ENCODE measurements around the gene SEMA5A. TPM values are rescaled to one million over a fixed set of nuclear protein-coding genes. Genes with fewer than 3 reads are reported as not detected.

Gene SEMA5A
- total and polyA plus RNA-seq, 2 of the 8 experiments (the other 6 are each of a cell fraction or from before 2014, with no cell fraction given), result 5.3 to 8.9 TPM

DNA sequence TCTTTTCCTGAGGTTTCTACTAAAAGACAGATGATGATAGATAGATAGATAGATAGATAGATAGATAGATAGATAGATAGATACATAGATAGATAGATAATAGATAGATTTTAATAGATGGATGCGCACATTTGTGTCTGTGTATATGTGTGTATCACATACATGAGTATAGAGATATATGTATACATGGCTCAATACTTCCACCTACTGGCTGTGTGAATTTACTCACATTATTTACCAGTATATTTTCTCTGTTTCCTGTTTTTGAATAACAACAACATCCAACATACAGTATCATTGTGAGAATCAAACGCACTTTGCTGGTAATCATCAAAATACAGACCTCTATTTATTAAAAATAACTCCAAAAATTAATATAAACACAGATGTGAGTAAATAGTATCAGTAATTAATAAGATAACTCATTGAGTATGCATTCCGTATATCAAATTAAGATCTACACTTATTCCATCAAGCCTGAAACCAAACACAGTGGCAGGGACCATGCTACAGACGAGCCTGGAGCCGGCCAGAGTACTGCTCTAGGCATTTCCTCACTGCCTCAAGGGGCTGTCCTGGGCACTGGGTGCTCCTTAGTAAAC, 338.0 kb downstream of the SEMA5A start:
- no peak overlapping the region for H3K4me3 ChIP-seq (ENCODE audit: extremely low read depth in 1 of 4, insufficient read depth in 2 of 4, low read depth in 3 of 4, low read length in 4 of 4)
- H3K4me2 ChIP-seq (ENCODE audit: insufficient read depth in 1 of 2, low read depth in 2 of 2, low read length in 2 of 2), result no peak overlapping the region
- no peak overlapping the region for H3K9ac ChIP-seq (replicated peaks in 1 of 4; ENCODE audit: extremely low read depth in 1 of 4, low read depth in 3 of 4, low read length in 3 of 4)
- H2BK12ac ChIP-seq (ENCODE audit: low read depth, low read length), result no peak overlapping the region
- no peak overlapping the region for H3K14ac ChIP-seq (ENCODE audit: insufficient read length)
- H3K56ac ChIP-seq (replicated peaks; ENCODE audit: insufficient read length, low read depth, low read length), result no peak overlapping the region
- no peak overlapping the region for H2BK120ac ChIP-seq (replicated peaks; ENCODE audit: low read depth, low read length)
- H4K20me1 ChIP-seq (replicated peaks in 1 of 2; ENCODE audit: control insufficient read depth in 1 of 2, insufficient read depth in 2 of 2, low read length in 2 of 2), result no peaks in the 10 kb centered on the region
- H3K36me3 ChIP-seq (ENCODE audit: control insufficient read depth in 2 of 4, insufficient read depth in 4 of 4, low read length in 3 of 4), result no peaks in the 10 kb centered on the region
- H2BK15ac ChIP-seq (ENCODE audit: low read length), result no peak overlapping the region
- no peak overlapping the region for H4K91ac ChIP-seq (replicated peaks; ENCODE audit: insufficient read length, low read length)
- TF ChIP-seq SIRT6 (IDR thresholded peaks at IDR 0.05; ENCODE audit: low read length), result no peak
- TF ChIP-seq, protein P1, sequence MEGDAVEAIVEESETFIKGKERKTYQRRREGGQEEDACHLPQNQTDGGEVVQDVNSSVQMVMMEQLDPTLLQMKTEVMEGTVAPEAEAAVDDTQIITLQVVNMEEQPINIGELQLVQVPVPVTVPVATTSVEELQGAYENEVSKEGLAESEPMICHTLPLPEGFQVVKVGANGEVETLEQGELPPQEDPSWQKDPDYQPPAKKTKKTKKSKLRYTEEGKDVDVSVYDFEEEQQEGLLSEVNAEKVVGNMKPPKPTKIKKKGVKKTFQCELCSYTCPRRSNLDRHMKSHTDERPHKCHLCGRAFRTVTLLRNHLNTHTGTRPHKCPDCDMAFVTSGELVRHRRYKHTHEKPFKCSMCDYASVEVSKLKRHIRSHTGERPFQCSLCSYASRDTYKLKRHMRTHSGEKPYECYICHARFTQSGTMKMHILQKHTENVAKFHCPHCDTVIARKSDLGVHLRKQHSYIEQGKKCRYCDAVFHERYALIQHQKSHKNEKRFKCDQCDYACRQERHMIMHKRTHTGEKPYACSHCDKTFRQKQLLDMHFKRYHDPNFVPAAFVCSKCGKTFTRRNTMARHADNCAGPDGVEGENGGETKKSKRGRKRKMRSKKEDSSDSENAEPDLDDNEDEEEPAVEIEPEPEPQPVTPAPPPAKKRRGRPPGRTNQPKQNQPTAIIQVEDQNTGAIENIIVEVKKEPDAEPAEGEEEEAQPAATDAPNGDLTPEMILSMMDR (IDR thresholded peaks at IDR 0.05; ENCODE audit: control extremely low read depth in 1 of 3, insufficient read depth in 1 of 3, low read depth in 1 of 3, low read length in 3 of 3), result peak in 2 of 3 experiments; percentile 19 to 39; a peak in 2 of 4 replicates
- peak; percentile 63 to 72 for TF ChIP-seq RAD21 (IDR thresholded peaks at IDR 0.05 in 1 of 2, conservative IDR thresholded peaks at IDR 0.05 in 1 of 2; ENCODE audit: low read depth in 2 of 2, low read length in 2 of 2)
- no peak for TF ChIP-seq EZH2 (IDR thresholded peaks at IDR 0.05; ENCODE audit: low read depth, low read length, severe bottlenecking)
- POLR2A ChIA-PET (ENCODE audit: partially characterized antibody), result no interaction called here
- H3K23me2 ChIP-seq (ENCODE audit: low read depth, low read length), result no peaks in the 10 kb centered on the region
- no peak overlapping the region for H3K27ac ChIP-seq (ENCODE audit: low read depth, low read length)
- peaks cover 3 to 7% of the 10 kb centered on the region in 2 experiments; a peak in 1 of 4 replicates for H3K9me3 ChIP-seq (ENCODE audit: insufficient read depth in 2 of 2, low read depth in 1 of 2, low read length in 1 of 2)
- no peak overlapping the region for H2BK5ac ChIP-seq (ENCODE audit: low read depth, low read length)
- no peak overlapping the region for H4K8ac ChIP-seq (ENCODE audit: extremely low read depth, insufficient read depth, low read length)
- H3K79me1 ChIP-seq (ENCODE audit: low read depth, low read length), result no peaks in the 10 kb centered on the region
- H3K4ac ChIP-seq (replicated peaks; ENCODE audit: insufficient read length, low read depth, low read length), result no peak overlapping the region
- H3K23ac ChIP-seq (ENCODE audit: insufficient read length), result no peak overlapping the region
- DNase-seq (ENCODE audit: low read depth in 1 of 2, low spot score in 2 of 2), result no peak
- H3K4me1 ChIP-seq (replicated peaks in 1 of 4; ENCODE audit: control insufficient read depth in 3 of 4, insufficient read depth in 4 of 4, low read length in 3 of 4), result no peaks in the 10 kb centered on the region
- CTCF ChIA-PET (ENCODE audit: partially characterized antibody), result interaction anchor here (0.7 to 1.4 kb wide), 14 partner anchors 10 to 1282 kb away, joined by 3 to 5 read pairs (median 3); no protein-coding TSS in a partner anchor
- H3K27me3 ChIP-seq (replicated peaks in 1 of 4; ENCODE audit: control insufficient read depth in 3 of 4, extremely low read depth in 1 of 4, insufficient read depth in 3 of 4, low read length in 3 of 4), result no peaks in the 10 kb centered on the region
- no peak overlapping the region for H4K5ac ChIP-seq (ENCODE audit: insufficient read length, low read depth, low read length)
- no peaks in the 10 kb centered on the region for H3K79me2 ChIP-seq (ENCODE audit: control insufficient read depth in 1 of 2, insufficient read depth in 2 of 2, low read length in 2 of 2)
- no peak overlapping the region for H2AK5ac ChIP-seq (ENCODE audit: low read depth, low read length)
- H3K18ac ChIP-seq (ENCODE audit: extremely low read depth, low read length), result no peak overlapping the region
- H2AFZ ChIP-seq (ENCODE audit: low read length), result no peak overlapping the region
- H2BK20ac ChIP-seq (ENCODE audit: low read length), result no peak overlapping the region
- FAIRE-seq, result no peak
- WGBS, 2 experiments (ENCODE audit: extremely low coverage in 1 of 2, insufficient coverage in 1 of 2, insufficient read length in 1 of 2, insufficient replicate concordance in 2 of 2, low coverage in 1 of 2, low lambda C conversion rate in 2 of 2, missing lambda C conversion rate in 1 of 2), result 76% methylated on average over 5 of the region's 5 CpGs; no CpG with 5 or more reads in 1 of the 2 experiments

All from H1 (cell line).